HEK293 (cell line): ENCODE data around the gene HOXA3.

Experiments used
- CTCF ChIA-PET: fragments of 350-600 bp; formaldehyde crosslinking; extraction: SDS; loops from one replicate; lab custom pipeline; 2021; ENCODE audit warnings: antibody characterized with exemption; lab: Yijun Ruan, JAX
- POLR2A ChIA-PET: fragments of 300-600 bp; formaldehyde crosslinking; extraction: SDS; loops from one replicate; lab custom pipeline; 2020; ENCODE audit warnings: antibody characterized with exemption, inconsistent platforms; lab: Yijun Ruan, JAX
- H3K27ac ChIP-seq: fragments of 200-500 bp; sonication (Bioruptor generic); 2 replicates; pipeline ENCODE4 v1.5.1; 2014; ENCODE audit warnings: low read depth, low read length, control low read depth, inconsistent platforms; ENCODE audit errors: extremely low read depth
- H3K36me3 ChIP-seq, 2 experiments: fragments of 200-500 bp in 1 of 2; sonication (Bioruptor generic) in 1 of 2; 1 replicate in 1 of 2; 2 replicates in 1 of 2; pipeline ENCODE4 v1.5.1; 2014 to 2017; ENCODE audit warnings: inconsistent platforms in 2 of 2, low read length in 2 of 2; ENCODE audit not compliant: control insufficient read depth in 2 of 2, insufficient read depth in 1 of 2
- H3K4me1 ChIP-seq: fragments of 200-500 bp; sonication (Bioruptor generic); 2 replicates; pipeline ENCODE4 v1.5.1; 2014; ENCODE audit warnings: mild to moderate bottlenecking, low read length, inconsistent platforms; ENCODE audit not compliant: control insufficient read depth, insufficient read depth
- H3K4me3 ChIP-seq: 2 replicates; pipeline ENCODE4 v1.5.1; 2011; ENCODE audit warnings: low read depth, mild to moderate bottlenecking, control low read depth, low read length, moderate library complexity
- H3K9me3 ChIP-seq: fragments of 200-500 bp; sonication (Bioruptor generic); 2 replicates; pipeline ENCODE4 v1.5.1; 2014; ENCODE audit warnings: low read depth, low read length, inconsistent platforms; ENCODE audit not compliant: control insufficient read depth, insufficient read depth
- BCL11B ChIP-seq: fragments of 450-650 bp; formaldehyde crosslinking; IDR thresholded peaks from 2 replicates; pipeline ENCODE4 v1.5.1; 2016; ENCODE audit warnings: low read depth, missing biosample characterization, missing genetic modification characterization
- GFI1B ChIP-seq: fragments of 450-650 bp; formaldehyde crosslinking; IDR thresholded peaks from 2 replicates; pipeline ENCODE4 v1.5.1; 2016; ENCODE audit warnings: missing biosample characterization, missing genetic modification characterization
- KLF8 ChIP-seq: fragments of 450-650 bp; formaldehyde crosslinking; IDR thresholded peaks from 2 replicates; pipeline ENCODE4 v1.5.1; 2016; ENCODE audit warnings: missing biosample characterization, missing genetic modification characterization
- OSR2 ChIP-seq: fragments of 450-650 bp; formaldehyde crosslinking; IDR thresholded peaks from 2 replicates; pipeline ENCODE4 v1.5.1; 2016; ENCODE audit warnings: missing biosample characterization, missing genetic modification characterization
- OVOL3 ChIP-seq: fragments of 450-650 bp; formaldehyde crosslinking; IDR thresholded peaks from 2 replicates; pipeline ENCODE4 v1.5.1; 2016; ENCODE audit warnings: missing biosample characterization, missing genetic modification characterization
- PRDM1 ChIP-seq: fragments of 450-650 bp; formaldehyde crosslinking; IDR thresholded peaks from 2 replicates; pipeline ENCODE4; 2016; ENCODE audit warnings: missing biosample characterization, missing genetic modification characterization
- SCRT2 ChIP-seq: fragments of 450-650 bp; formaldehyde crosslinking; IDR thresholded peaks from 2 replicates; pipeline ENCODE4 v1.5.1; 2016; ENCODE audit warnings: missing biosample characterization, missing genetic modification characterization
- ZNF184 ChIP-seq: fragments of 450-650 bp; IDR thresholded peaks from 2 replicates; pipeline ENCODE4 v1.5.1; 2018; ENCODE audit warnings: missing biosample characterization, mild to moderate bottlenecking, missing genetic modification characterization
- ZNF404 ChIP-seq: fragments of 450-650 bp; formaldehyde crosslinking; IDR thresholded peaks from 2 replicates; pipeline ENCODE4 v1.5.1; 2017; ENCODE audit warnings: missing biosample characterization, missing genetic modification characterization
- ZNF426 ChIP-seq: fragments of 450-650 bp; formaldehyde crosslinking; IDR thresholded peaks from 2 replicates; pipeline ENCODE4 v1.5.1; 2017; ENCODE audit warnings: missing biosample characterization, missing genetic modification characterization, mild to moderate bottlenecking, inconsistent platforms, moderate library complexity
- ZNF600 ChIP-seq: fragments of 450-650 bp; formaldehyde crosslinking; IDR thresholded peaks from 2 replicates; pipeline ENCODE4 v1.5.1; 2016; ENCODE audit warnings: missing biosample characterization, missing genetic modification characterization
- ZNF621 ChIP-seq: fragments of 450-650 bp; formaldehyde crosslinking; IDR thresholded peaks from 2 replicates; pipeline ENCODE4 v1.5.1; 2017; ENCODE audit warnings: missing biosample characterization, missing genetic modification characterization
- ZNF777 ChIP-seq: fragments of 450-650 bp; formaldehyde crosslinking; IDR thresholded peaks from 2 replicates; pipeline ENCODE4 v1.5.1; 2017; ENCODE audit warnings: missing biosample characterization, missing genetic modification characterization, borderline replicate concordance
- TF ChIP-seq, protein P1 (sequence below): fragments of 450-650 bp; formaldehyde crosslinking; IDR thresholded peaks from 2 replicates; pipeline ENCODE4 v1.5.1; 2017; ENCODE audit warnings: missing biosample characterization, missing genetic modification characterization
- TF ChIP-seq, protein P2 (sequence below): fragments of 450-650 bp; formaldehyde crosslinking; IDR thresholded peaks from 2 replicates; pipeline ENCODE4 v1.5.1; 2016; ENCODE audit warnings: missing biosample characterization, missing genetic modification characterization
- TF ChIP-seq, protein P3 (sequence below): fragments of 450-650 bp; formaldehyde crosslinking; IDR thresholded peaks from 2 replicates; pipeline ENCODE4 v1.5.1; 2016; ENCODE audit warnings: missing biosample characterization, missing genetic modification characterization
- TF ChIP-seq, protein P4 (sequence below): fragments of 450-650 bp; formaldehyde crosslinking; IDR thresholded peaks from 2 replicates; pipeline ENCODE4 v1.5.1; 2017; ENCODE audit warnings: missing biosample characterization, missing genetic modification characterization

The HOXA3 gene

DNA sequence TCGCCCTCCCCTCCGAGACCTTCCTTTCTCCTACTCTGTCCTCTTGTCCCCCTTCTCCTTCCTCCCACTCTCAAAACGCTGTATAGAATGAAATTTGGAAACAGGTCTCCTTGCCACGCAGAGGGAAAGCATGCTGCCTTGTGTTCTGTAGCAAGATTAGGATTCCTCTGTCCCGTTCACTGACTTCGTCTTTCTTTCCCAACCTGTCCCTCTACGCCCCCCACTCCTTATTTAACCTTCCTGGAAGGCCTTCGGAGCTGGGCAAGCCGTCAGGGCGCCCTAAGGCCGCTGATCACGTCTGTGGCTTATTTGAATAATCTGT, 11.6 kb upstream of the HOXA3 start:
- H3K4me3 ChIP-seq: peak overlapping the region; percentile 76
- TF ChIP-seq ZNF621 (tag by site-specific recombination): no peak
- TF ChIP-seq, protein P1, sequence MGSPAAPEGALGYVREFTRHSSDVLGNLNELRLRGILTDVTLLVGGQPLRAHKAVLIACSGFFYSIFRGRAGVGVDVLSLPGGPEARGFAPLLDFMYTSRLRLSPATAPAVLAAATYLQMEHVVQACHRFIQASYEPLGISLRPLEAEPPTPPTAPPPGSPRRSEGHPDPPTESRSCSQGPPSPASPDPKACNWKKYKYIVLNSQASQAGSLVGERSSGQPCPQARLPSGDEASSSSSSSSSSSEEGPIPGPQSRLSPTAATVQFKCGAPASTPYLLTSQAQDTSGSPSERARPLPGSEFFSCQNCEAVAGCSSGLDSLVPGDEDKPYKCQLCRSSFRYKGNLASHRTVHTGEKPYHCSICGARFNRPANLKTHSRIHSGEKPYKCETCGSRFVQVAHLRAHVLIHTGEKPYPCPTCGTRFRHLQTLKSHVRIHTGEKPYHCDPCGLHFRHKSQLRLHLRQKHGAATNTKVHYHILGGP (tag by site-specific recombination): no peak
- no peak for TF ChIP-seq ZNF184
- no peak for TF ChIP-seq KLF8 (tag by site-specific recombination)
- TF ChIP-seq, protein P2, sequence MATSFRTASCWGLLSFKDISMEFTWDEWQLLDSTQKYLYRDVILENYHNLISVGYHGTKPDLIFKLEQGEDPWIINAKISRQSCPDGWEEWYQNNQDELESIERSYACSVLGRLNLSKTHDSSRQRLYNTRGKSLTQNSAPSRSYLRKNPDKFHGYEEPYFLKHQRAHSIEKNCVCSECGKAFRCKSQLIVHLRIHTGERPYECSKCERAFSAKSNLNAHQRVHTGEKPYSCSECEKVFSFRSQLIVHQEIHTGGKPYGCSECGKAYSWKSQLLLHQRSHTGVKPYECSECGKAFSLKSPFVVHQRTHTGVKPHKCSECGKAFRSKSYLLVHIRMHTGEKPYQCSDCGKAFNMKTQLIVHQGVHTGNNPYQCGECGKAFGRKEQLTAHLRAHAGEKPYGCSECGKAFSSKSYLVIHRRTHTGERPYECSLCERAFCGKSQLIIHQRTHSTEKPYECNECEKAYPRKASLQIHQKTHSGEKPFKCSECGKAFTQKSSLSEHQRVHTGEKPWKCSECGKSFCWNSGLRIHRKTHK (tag by site-specific recombination): no peak
- TF ChIP-seq ZNF777 (tag by site-specific recombination): no peak
- TF ChIP-seq, protein P3, sequence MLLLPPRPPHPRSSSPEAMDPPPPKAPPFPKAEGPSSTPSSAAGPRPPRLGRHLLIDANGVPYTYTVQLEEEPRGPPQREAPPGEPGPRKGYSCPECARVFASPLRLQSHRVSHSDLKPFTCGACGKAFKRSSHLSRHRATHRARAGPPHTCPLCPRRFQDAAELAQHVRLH (tag by site-specific recombination): no peak
- TF ChIP-seq, all 188 proteins: peak for 0
- ChIA-PET CTCF (interaction anchor here (0.6 to 1.8 kb wide), 3 partner anchors 14 to 20 kb away, joined by 3 to 10 read pairs (median 3); no protein-coding TSS in a partner anchor), POLR2A (interaction anchor here (0.8 to 4.1 kb wide), 5 partner anchors 10 to 1307 kb away, joined by 3 to 42 read pairs (median 4); partner anchors contain the start of genes HOXA10, HOXA3 and HOXA6)
- H3K36me3 ChIP-seq: peaks cover 18 to 40% of the 10 kb centered on the region in 2 experiments
- peaks cover 16% of the 10 kb centered on the region for H3K4me1 ChIP-seq
- H3K27ac ChIP-seq: peak overlapping the region; percentile 100
- H3K9me3 ChIP-seq: no peaks in the 10 kb centered on the region

DNA sequence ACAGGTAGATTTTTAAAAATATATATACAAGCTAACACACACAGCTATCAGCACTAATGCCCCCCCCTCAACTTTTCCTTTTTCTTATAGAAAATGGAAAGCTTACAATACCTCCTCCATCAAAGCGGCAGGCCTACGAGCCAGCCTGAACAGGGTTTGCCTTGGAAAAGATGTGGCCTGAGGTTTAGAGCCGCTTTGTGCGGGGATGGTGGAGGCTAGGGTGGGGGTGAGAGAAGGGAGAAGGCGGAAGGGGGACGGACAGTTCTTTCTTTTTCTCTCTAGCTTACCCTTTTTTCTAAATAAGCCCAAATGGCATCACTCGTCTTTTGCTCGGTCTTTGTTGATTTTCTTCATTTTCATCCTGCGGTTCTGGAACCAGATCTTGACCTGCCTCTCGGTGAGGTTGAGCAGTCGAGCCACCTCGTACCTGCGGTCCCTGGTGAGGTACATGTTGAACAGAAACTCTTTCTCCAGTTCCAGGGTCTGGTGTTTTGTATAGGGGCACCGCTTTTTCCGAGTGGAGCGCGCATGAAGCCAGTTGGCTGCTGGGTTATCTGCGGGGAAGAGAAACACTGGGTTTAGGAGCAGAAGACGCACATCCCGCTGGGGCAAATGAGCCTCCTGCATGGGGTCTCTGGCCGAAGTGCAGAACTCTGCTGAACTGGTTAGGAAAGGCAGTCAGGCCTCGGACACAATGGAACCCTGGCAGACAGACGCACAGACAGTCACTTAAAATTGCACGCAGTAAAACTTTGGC, 11.1 kb upstream of the HOXA3 start:
- CTCF ChIA-PET: interaction anchor here (0.5 to 3.7 kb wide), 12 partner anchors 13 to 1271 kb away, joined by 3 to 50 read pairs (median 4); partner anchors contain the start of genes HOXA5 and HOXA6
- H3K9me3 ChIP-seq: no peaks in the 10 kb centered on the region
- H3K4me1 ChIP-seq: peaks cover 19% of the 10 kb centered on the region
- H3K27ac ChIP-seq: peak overlapping the region; percentile 100
- peak overlapping the region; percentile 76 for H3K4me3 ChIP-seq
- POLR2A ChIA-PET: interaction anchor here (0.8 to 4.1 kb wide), 10 partner anchors 9 to 1306 kb away, joined by 3 to 42 read pairs (median 5); partner anchors contain the start of genes HOXA11, HOXA3, HOXA5 and HOXA6
- TF ChIP-seq ZNF404 (tag by site-specific recombination) (no peak), PRDM1 (tag by site-specific recombination) (0 out of 2 replicates have a peak, but pooled peaks have one; percentile 29), ZNF600 (tag by site-specific recombination) (0 out of 2 replicates have a peak, but pooled peaks have one; percentile 15)
- TF ChIP-seq, all 188 proteins: peak for 2
- H3K36me3 ChIP-seq: peaks cover 18 to 35% of the 10 kb centered on the region in 2 experiments

DNA sequence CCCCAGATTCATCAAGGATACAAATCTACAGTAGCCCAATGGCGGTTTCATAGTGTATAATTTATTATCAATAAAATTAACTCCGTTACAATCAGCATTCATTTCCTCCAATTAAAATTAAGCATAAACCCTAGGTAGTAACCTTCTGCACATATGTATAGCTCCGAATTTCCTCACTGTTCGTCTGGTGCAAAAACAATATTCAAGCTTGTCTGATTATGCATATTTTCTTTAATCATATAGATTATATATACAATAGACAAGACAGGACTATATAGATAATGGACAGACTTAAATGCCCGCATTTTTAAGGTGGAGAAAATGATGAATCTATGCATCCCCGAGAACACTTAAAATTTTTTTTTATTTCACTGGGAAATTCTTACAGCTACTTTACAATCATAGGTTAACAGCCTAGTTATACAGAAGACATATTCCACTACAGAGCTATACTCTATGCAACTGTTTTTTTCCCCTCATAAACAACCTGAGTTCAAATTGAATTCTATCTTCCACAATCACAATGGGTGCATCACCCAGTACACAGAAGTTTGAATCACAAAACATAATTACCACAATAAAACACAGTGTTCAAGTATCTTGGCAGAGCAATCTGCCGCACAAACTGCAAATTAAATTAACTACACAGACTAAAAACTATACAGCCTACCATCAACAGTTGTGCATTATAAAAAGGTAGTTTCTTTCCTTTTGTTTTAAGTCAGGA, 10.3 kb upstream of the HOXA3 start:
- TF ChIP-seq BCL11B (tag by site-specific recombination): no peak
- TF ChIP-seq OVOL3 (tag by site-specific recombination): peak; percentile 46; the same call in 1 of the 2 replicates
- TF ChIP-seq GFI1B (tag by site-specific recombination): no peak
- peak; percentile 8; the same call in 1 of the 2 replicates for TF ChIP-seq ZNF426 (tag by site-specific recombination)
- TF ChIP-seq, protein P4, sequence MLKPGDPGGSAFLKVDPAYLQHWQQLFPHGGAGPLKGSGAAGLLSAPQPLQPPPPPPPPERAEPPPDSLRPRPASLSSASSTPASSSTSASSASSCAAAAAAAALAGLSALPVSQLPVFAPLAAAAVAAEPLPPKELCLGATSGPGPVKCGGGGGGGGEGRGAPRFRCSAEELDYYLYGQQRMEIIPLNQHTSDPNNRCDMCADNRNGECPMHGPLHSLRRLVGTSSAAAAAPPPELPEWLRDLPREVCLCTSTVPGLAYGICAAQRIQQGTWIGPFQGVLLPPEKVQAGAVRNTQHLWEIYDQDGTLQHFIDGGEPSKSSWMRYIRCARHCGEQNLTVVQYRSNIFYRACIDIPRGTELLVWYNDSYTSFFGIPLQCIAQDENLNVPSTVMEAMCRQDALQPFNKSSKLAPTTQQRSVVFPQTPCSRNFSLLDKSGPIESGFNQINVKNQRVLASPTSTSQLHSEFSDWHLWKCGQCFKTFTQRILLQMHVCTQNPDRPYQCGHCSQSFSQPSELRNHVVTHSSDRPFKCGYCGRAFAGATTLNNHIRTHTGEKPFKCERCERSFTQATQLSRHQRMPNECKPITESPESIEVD (tag by site-specific recombination): peak; percentile 73; the same call in 1 of the 2 replicates
- TF ChIP-seq SCRT2 (tag by site-specific recombination): peak; percentile 67
- TF ChIP-seq OSR2: peak; percentile 71; the same call in 1 of the 2 replicates
- Histone ChIP-seq H3K9me3 (no peaks in the 10 kb centered on the region), H3K4me1 (peaks cover 19% of the 10 kb centered on the region), H3K27ac (peak overlapping the region; percentile 100), H3K4me3 (peak overlapping the region; percentile 76), H3K36me3 (peaks cover 18 to 28% of the 10 kb centered on the region in 2 experiments)
- POLR2A ChIA-PET: interaction anchor here (0.8 to 4.1 kb wide), 16 partner anchors 8 to 1306 kb away, joined by 3 to 42 read pairs (median 4); partner anchors contain the start of genes HOXA11, HOXA3, HOXA5 and HOXA6
- CTCF ChIA-PET: interaction anchor here (0.5 to 3.7 kb wide), 17 partner anchors 9 to 1300 kb away, joined by 3 to 50 read pairs (median 4); partner anchors contain the start of genes HOXA5 and HOXA6
